B cell (primary cell): ENCODE data around the gene WDR12. TPM values are rescaled to one million over a fixed set of nuclear protein-coding genes. Genes with fewer than 3 reads are reported as not detected.

Source experiments
- ATAC-seq: fragments of 200-7000 bp; cut with Tn5 transposase; one replicate; pipeline ENCODE4 v1.10.0; 2021; ENCODE audit warnings: low read depth, mild to moderate bottlenecking, moderate number of reproducible peaks, moderate library complexity
- CTCF ChIA-PET: fragments of 350-600 bp; sonication (Branson Sonifier 250); formaldehyde crosslinking; loops from one replicate; lab custom pipeline; 2021; ENCODE audit warnings: antibody characterized with exemption, inconsistent platforms; lab: Charles Lee
- POLR2A ChIA-PET: fragments of 350-600 bp; sonication (Branson Sonifier 250); formaldehyde crosslinking; loops from one replicate; lab custom pipeline; 2021; ENCODE audit warnings: antibody characterized with exemption; lab: Charles Lee
- DNase-seq: peaks from one replicate; pipeline ENCODE4 v3.0.0; 2013
- H2AFZ ChIP-seq: 2 replicates; pipeline ENCODE4 v1.6.1; 2012; ENCODE audit warnings: mild to moderate bottlenecking, low read depth, low read length; ENCODE audit not compliant: insufficient read depth, poor library complexity, severe bottlenecking
- H3K27ac ChIP-seq, 2 donors: 1 replicate in 1 of 2; 2 replicates in 1 of 2; pipeline ENCODE4 v1.5.1; 2012 to 2013; ENCODE audit warnings: low read length in 2 of 2, mild to moderate bottlenecking in 2 of 2, moderate library complexity in 1 of 2
- H3K27me3 ChIP-seq, 4 experiments: fragments of 200-600 bp in 1 of 4; sonication (generic) in 1 of 4; replicated peaks in 1 of 4; 1 replicate in 2 of 4; 2 replicates in 2 of 4; pipeline versions ENCODE4 v1.6.1 to v1.7.0; 2013 to 2016; ENCODE audit warnings: low read length in 3 of 4, mild to moderate bottlenecking in 2 of 4, mixed read lengths in 1 of 4, moderate library complexity in 1 of 4; ENCODE audit not compliant: insufficient read depth in 4 of 4, control insufficient read depth in 3 of 4; ENCODE audit errors: control extremely low read depth in 1 of 4
- H3K36me3 ChIP-seq, 2 experiments: replicated peaks in 1 of 2; 1 replicate in 1 of 2; 2 replicates in 1 of 2; pipeline versions ENCODE4 v1.6.1 to v1.7.1; 2013; ENCODE audit warnings: low read length in 1 of 2; ENCODE audit not compliant: insufficient read depth in 2 of 2, control insufficient read depth in 1 of 2; ENCODE audit errors: control extremely low read depth in 1 of 2, extremely low read depth in 1 of 2
- H3K4me1 ChIP-seq, 2 donors: fragments of 200-600 bp in 1 of 2; sonication (generic) in 1 of 2; 1 replicate in 1 of 2; 2 replicates in 1 of 2; pipeline versions ENCODE4 v1.5.1 to v1.6.1; 2013 to 2017; ENCODE audit warnings: low read length in 2 of 2; ENCODE audit not compliant: control insufficient read depth in 2 of 2, insufficient read depth in 2 of 2
- H3K4me2 ChIP-seq: replicated peaks from 2 replicates; pipeline ENCODE3; 2012; ENCODE audit warnings: mild to moderate bottlenecking, low read depth, low read length; ENCODE audit not compliant: poor library complexity, severe bottlenecking
- H3K4me3 ChIP-seq, 5 experiments: fragments of 200-600 bp in 1 of 5; sonication (generic) in 1 of 5; 1 replicate in 3 of 5; 2 replicates in 2 of 5; pipeline versions ENCODE4 v1.5.1 to v1.7.0; 2011 to 2016; ENCODE audit warnings: low read length in 4 of 5, mild to moderate bottlenecking in 4 of 5, low read depth in 2 of 5, control low read depth in 1 of 5, moderate library complexity in 1 of 5; ENCODE audit not compliant: insufficient read depth in 1 of 5; ENCODE audit errors: control extremely low read depth in 1 of 5, extremely low read depth in 1 of 5
- H3K79me2 ChIP-seq: fragments of 200-600 bp; sonication (generic); one replicate; pipeline ENCODE4 v1.6.0; 2016; ENCODE audit warnings: low read length; ENCODE audit not compliant: control insufficient read depth, insufficient read depth
- H3K9ac ChIP-seq: fragments of 200-600 bp; sonication (generic); 2 replicates; pipeline ENCODE4 v1.6.1; 2017; ENCODE audit warnings: mild to moderate bottlenecking, low read length, moderate library complexity
- H3K9me3 ChIP-seq, 3 donors: one replicate each; pipeline versions ENCODE4 v1.6.1 to v1.7.1; 2013; ENCODE audit warnings: low read length in 2 of 3; ENCODE audit not compliant: control insufficient read depth in 2 of 3, insufficient read depth in 1 of 3; ENCODE audit errors: control extremely low read depth in 1 of 3
- H4K20me1 ChIP-seq: 2 replicates; pipeline ENCODE4 v1.6.0; 2012; ENCODE audit warnings: mild to moderate bottlenecking, low read length; ENCODE audit not compliant: insufficient read depth, control insufficient read depth, poor library complexity, severe bottlenecking
- H3K27ac Mint-ChIP-seq: one replicate; pipeline ENCODE4 v1.8.0; 2021; ENCODE audit warnings: mixed read lengths
- H3K27me3 Mint-ChIP-seq: one replicate; pipeline ENCODE4 v1.8.0; 2021; ENCODE audit warnings: mixed read lengths
- H3K4me1 Mint-ChIP-seq: one replicate; pipeline ENCODE4 v1.8.0; 2021; ENCODE audit warnings: mixed read lengths
- H3K4me3 Mint-ChIP-seq: one replicate; pipeline ENCODE4 v1.8.0; 2021; ENCODE audit warnings: mixed read lengths
- H3K9me3 Mint-ChIP-seq: one replicate; pipeline ENCODE4 v1.8.0; 2022; ENCODE audit warnings: mixed read lengths; ENCODE audit not compliant: insufficient read depth
- CTCF ChIP-seq: fragments of 200-600 bp; IDR thresholded peaks from one replicate; pipeline ENCODE4 v1.8.0; 2022; ENCODE audit warnings: antibody characterized with exemption, mild to moderate bottlenecking
- EZH2 ChIP-seq: IDR thresholded peaks from 2 replicates; pipeline ENCODE4 v1.6.1; 2012; ENCODE audit warnings: borderline replicate concordance, low read depth, mild to moderate bottlenecking, moderate library complexity, low read length; ENCODE audit not compliant: insufficient read depth, poor library complexity, severe bottlenecking
- WGBS: methylation state at CpG from one replicate; pipeline ENCODE4 v1.1.5; 2013; ENCODE audit warnings: missing lambda C conversion rate; ENCODE audit not compliant: insufficient coverage; 5-methylcytosine and 5-hydroxymethylcytosine counted together
- intact Hi-C: fragments of 100-400 bp; cut with micrococcal nuclease; formaldehyde crosslinking; loops from one replicate; pipeline ENCODE4 v1.10.0; 2022
- polyA plus RNA-seq: library from polyadenylated mRNA; depleted of rRNA; stranded (reverse); fragments of >200 nt; gene quantifications from 2 replicates; pipeline ENCODE4 v1.2.3, GENCODE V29; 2012
- total RNA-seq, 2 donors: library from RNA; stranded (reverse); fragments of 120-200 nt in 1 of 2; gene quantifications; 1 replicate in 1 of 2; 2 replicates in 1 of 2; pipeline versions ENCODE4 v1.2.3 to v1.2.4, GENCODE V29; 2013 to 2022

Gene WDR12
- total and polyA plus RNA-seq, 2 donors (not counting 1 experiment from before 2014, with no cell fraction given), result 7.1 to 20.8 TPM

DNA sequence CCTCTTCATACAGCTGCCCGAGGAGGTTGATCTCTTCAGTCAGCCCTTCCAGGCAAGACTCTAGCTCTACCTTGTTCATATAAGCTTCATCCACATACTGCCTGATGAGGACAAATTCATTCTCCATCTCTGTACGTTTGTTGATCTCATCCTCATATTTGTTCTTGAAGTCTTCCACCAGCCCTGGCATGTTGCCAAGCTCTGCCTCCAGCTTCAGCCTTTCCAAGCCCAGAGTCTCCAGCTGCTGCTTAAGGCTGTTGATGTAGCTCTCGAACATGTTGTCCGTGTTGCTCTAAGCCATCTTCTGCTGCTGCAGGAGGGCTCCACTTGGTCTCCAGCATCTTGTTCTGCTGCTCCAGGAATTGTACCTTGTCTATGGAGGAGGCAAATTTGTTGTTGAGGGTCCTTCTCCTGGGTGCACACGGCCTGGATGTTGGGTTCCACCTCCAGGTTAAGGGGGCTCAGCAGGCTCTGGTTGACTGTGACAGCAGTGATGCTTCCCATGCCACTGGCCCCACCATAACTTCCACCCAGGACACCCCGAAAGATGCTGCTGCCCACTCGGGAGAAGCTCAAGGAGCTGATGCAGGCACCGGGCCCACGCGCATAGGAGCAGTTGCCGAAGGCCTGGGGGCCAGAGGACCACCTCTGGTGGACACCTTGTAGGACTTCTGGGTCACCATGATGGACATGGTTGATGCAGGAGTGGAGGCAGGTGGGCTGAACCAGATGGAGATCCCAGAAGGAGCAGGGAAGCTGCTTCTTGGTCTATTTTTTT, 70.2 kb downstream of the WDR12 start:
- ChIA-PET CTCF (no interaction called here), POLR2A (interaction anchor here (0.6 kb wide), 1 partner anchor 191 kb away, joined by 4 read pairs; no protein-coding TSS in a partner anchor)
- Mint-ChIP-seq H3K4me1 (no peaks in the 10 kb centered on the region), H3K9me3 (peaks cover 3% of the 10 kb centered on the region), H3K27me3 (no peaks in the 10 kb centered on the region), H3K4me3 (no peak overlapping the region), H3K27ac (no peak overlapping the region)
- WGBS, result 99% methylated on average over 11 of the region's 11 CpGs
- Histone ChIP-seq H3K4me1 (no peaks in the 10 kb centered on the region), H2AFZ (no peak overlapping the region), H3K79me2 (no peaks in the 10 kb centered on the region), H3K4me2 (no peak overlapping the region), H3K36me3 (no peaks in the 10 kb centered on the region), H3K27ac (no peak overlapping the region), H3K9ac (no peak overlapping the region), H3K4me3 (no peak overlapping the region), H3K27me3 (no peaks in the 10 kb centered on the region), H4K20me1 (no peaks in the 10 kb centered on the region), H3K9me3 (peaks cover 6 to 28% (median 13%) of the 10 kb centered on the region in 3 donors)
- intact Hi-C loops, result no loop called here
- TF ChIP-seq EZH2 (no peak), CTCF (no peak)
- DNase-seq (no peak), ATAC-seq (no peak)
